OCI-LY1 (cell line): ENCODE results near the gene GADD45B.

Experiments
- EZH2 ChIP-seq: fragments of 200-600 bp; sonication (generic), shearing (Covaris generic); IDR thresholded peaks from 2 replicates; pipeline ENCODE4 v1.8.0; 2017; ENCODE audit warnings: borderline replicate concordance, mixed run types, mild to moderate bottlenecking, antibody characterized with exemption, low read length, moderate library complexity, mixed read lengths
- TF ChIP-seq, protein P1 (sequence below): fragments of 200-600 bp; sonication (generic), shearing (Covaris generic); IDR thresholded peaks from 2 replicates; pipeline ENCODE4 v1.5.1; 2017; ENCODE audit warnings: mild to moderate bottlenecking, antibody characterized with exemption, low read length, moderate library complexity, mixed read lengths

DNA sequence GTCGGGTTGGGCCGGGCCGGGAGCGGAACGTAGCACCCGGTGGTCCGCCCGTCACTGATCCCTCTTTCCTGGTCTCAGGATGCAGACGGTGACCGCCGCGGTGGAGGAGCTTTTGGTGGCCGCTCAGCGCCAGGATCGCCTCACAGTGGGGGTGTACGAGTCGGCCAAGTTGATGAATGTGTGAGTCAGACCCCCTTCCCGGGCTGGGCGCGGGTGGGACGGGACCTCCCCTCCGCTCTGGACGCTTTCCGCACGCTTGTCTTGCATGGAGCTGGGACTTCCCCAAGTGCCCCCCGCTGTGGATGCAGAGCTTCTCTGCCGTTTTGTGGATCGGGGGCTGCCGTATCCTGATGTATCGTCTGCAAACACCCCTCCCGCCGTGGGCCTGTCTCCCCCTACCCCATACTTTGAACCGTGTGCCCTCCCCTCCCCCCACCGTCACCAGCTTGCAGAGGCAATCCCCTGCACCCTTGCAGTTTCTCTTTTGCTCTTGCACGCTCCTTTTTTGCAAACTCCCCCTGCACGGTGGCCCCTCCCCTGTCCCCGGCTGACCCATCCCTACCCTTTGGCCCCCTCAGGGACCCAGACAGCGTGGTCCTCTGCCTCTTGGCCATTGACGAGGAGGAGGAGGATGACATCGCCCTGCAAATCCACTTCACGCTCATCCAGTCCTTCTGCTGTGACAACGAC, 669 bp downstream of the GADD45B start:
- TF ChIP-seq, protein P1, sequence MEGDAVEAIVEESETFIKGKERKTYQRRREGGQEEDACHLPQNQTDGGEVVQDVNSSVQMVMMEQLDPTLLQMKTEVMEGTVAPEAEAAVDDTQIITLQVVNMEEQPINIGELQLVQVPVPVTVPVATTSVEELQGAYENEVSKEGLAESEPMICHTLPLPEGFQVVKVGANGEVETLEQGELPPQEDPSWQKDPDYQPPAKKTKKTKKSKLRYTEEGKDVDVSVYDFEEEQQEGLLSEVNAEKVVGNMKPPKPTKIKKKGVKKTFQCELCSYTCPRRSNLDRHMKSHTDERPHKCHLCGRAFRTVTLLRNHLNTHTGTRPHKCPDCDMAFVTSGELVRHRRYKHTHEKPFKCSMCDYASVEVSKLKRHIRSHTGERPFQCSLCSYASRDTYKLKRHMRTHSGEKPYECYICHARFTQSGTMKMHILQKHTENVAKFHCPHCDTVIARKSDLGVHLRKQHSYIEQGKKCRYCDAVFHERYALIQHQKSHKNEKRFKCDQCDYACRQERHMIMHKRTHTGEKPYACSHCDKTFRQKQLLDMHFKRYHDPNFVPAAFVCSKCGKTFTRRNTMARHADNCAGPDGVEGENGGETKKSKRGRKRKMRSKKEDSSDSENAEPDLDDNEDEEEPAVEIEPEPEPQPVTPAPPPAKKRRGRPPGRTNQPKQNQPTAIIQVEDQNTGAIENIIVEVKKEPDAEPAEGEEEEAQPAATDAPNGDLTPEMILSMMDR: no peak
- TF ChIP-seq EZH2: no peak
